Choroid plexus epithelial cell (primary cell): Measurements from ENCODE around the gene TEDC2.

Experiments
- DNase-seq: peaks from one replicate; pipeline ENCODE4 v3.0.0-alpha.2; 2010; ENCODE audit warnings: low read depth
- H3K4me3 ChIP-seq: 2 replicates; pipeline ENCODE4 v1.5.1; 2011; ENCODE audit warnings: low read depth, mild to moderate bottlenecking, control low read depth, low read length, moderate library complexity
- TF ChIP-seq, protein P1 (sequence below): conservative IDR thresholded peaks from 2 replicates; pipeline ENCODE4 v1.5.1; 2011; ENCODE audit warnings: low read depth, mild to moderate bottlenecking, control low read depth, inconsistent platforms, low read length, moderate library complexity

The TEDC2 gene

DNA sequence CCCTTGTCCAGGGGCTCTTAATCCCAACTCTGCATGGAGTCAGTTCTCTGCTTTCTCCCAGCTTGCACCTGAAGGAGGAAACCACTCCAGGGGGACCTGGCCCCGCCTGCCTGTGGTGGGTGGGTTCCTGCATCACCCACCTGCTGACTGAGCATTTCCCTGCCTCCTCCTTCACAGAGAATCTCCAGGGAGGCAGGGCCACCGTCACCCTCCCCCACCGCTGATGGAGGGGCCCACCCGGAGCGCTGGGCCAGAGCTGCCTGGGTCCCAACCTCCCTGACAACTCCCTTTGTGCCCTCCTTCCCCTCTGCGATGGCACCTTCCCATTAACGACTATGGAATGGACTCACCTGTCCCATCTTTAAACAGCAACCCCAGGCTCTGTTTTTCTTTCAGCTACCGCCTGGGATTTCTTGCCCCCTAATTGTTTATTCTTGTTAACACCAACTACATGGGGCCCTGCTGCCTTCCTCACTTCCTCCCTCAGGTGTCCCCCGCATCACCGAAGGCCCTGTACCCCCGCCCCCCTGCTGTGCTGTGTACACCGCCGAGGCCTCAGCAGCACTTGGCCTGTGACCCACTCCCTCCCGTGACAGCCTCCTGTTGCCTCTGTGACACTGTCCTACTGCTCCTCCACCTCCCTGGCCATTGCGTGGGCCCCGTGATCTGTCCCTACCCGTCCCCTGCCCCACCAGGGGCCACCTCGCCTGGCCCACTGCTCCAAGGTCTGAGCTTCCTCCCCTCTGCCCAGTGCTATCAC lies 842 bp upstream of the TEDC2 start:
- peak overlapping the region; percentile 60 for H3K4me3 ChIP-seq
- no peak for DNase-seq
- TF ChIP-seq, protein P1, sequence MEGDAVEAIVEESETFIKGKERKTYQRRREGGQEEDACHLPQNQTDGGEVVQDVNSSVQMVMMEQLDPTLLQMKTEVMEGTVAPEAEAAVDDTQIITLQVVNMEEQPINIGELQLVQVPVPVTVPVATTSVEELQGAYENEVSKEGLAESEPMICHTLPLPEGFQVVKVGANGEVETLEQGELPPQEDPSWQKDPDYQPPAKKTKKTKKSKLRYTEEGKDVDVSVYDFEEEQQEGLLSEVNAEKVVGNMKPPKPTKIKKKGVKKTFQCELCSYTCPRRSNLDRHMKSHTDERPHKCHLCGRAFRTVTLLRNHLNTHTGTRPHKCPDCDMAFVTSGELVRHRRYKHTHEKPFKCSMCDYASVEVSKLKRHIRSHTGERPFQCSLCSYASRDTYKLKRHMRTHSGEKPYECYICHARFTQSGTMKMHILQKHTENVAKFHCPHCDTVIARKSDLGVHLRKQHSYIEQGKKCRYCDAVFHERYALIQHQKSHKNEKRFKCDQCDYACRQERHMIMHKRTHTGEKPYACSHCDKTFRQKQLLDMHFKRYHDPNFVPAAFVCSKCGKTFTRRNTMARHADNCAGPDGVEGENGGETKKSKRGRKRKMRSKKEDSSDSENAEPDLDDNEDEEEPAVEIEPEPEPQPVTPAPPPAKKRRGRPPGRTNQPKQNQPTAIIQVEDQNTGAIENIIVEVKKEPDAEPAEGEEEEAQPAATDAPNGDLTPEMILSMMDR, result no peak

DNA sequence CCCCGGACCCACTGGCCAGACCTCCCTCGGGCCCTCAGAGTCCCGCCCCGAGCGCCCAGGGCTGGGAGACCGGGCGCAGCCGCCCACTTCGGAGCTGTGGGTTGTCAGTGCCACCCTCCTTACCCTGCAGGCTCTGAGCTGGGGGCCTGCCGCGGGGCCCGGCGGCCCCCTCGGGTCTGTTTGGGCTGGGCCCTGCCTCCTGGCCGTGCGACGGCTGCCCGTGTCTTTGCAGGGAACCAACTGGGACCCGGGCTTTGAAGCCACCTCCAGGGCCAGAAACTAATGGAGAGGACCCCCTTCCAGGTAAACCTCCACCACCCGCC lies 443 bp downstream of the TEDC2 start:
- peak overlapping the region; percentile 60 for H3K4me3 ChIP-seq
- TF ChIP-seq, protein P1, result no peak

DNA sequence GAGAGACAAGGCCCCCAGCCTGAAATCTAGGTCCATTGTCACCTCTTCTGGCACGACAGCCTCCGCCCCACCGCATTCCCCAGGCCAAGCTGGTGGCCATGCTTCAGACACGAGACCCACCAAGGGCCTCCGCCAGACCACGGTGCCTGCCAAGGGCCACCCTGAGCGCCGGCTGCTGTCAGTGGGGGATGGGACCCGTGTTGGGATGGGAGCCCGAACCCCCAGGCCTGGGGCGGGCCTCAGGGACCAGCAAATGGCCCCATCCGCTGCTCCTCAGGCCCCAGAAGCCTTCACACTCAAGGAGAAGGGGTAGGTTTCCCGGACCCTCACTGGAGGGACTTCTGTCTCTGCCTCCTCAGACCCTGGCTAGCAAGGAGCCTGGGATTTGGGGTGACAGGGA lies 1.0 kb downstream of the TEDC2 start:
- TF ChIP-seq, protein P1, result no peak
- no peak for DNase-seq
- no peak overlapping the region for H3K4me3 ChIP-seq

More for the DNA sequence above, 443 bp downstream of the TEDC2 start:
- DNase-seq, result no peak

DNA sequence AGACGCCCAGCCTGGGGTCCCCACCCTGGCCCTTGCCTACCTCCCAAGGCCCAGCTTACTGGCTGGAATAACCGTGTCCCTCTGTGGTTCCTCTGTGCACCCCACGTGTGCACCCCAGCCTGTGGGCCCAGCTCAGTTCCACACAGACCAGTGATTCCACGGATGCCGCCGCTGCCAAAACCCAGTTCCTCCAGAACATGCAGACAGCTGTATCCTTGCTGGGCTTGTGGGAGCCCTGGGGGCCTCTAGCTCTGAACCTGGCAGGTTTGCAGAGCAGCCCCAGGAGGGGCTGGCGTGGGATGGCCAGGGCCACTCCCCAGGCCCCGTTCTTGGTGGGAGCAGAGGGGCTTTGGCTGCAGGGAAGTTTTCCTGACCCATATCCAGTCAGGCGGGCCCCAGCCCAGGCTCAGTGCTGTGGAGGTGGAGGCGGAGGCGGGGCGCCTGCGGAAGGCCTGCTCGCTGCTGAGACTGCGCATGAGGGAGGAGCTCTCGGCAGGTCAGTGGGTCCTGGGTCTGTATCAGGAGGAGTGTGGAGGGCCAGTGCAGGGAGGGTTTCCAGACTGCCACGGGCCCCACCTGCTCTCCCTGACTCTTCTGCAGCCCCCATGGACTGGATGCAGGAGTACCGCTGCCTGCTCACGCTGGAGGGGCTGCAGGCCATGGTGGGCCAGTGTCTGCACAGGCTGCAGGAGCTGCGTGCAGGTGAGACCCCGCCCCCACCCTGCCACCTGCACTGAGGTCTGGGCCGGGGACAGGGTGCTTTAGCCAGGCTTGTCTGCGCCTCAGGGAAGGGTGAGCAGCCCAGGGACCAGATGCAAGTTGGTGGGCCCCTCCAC lies 2.3 kb downstream of the TEDC2 start:
- no peak for DNase-seq
- no peak overlapping the region for H3K4me3 ChIP-seq
- TF ChIP-seq, protein P1, result no peak

DNA sequence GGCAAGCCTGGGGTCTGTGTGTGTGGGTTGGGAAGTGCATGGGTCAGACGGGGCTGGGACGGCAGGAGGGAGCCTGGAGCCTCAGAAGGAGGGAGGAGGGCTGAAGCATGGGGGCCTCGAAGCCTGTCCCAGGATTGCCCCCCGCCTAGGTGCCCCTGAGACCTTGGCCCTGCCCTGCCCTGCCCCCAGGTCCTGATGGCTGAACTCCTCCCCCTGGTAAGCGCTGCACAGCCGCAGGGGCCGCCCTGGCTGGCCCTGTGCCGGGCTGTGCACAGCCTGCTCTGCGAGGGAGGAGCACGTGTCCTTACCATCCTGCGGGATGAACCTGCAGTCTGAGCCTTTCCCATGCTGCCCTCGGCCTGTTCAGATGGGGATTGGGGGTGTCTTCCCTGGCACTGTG lies 4.4 kb downstream of the TEDC2 start:
- DNase-seq, result no peak
- H3K4me3 ChIP-seq, result no peak overlapping the region
- TF ChIP-seq, protein P1, result no peak

DNA sequence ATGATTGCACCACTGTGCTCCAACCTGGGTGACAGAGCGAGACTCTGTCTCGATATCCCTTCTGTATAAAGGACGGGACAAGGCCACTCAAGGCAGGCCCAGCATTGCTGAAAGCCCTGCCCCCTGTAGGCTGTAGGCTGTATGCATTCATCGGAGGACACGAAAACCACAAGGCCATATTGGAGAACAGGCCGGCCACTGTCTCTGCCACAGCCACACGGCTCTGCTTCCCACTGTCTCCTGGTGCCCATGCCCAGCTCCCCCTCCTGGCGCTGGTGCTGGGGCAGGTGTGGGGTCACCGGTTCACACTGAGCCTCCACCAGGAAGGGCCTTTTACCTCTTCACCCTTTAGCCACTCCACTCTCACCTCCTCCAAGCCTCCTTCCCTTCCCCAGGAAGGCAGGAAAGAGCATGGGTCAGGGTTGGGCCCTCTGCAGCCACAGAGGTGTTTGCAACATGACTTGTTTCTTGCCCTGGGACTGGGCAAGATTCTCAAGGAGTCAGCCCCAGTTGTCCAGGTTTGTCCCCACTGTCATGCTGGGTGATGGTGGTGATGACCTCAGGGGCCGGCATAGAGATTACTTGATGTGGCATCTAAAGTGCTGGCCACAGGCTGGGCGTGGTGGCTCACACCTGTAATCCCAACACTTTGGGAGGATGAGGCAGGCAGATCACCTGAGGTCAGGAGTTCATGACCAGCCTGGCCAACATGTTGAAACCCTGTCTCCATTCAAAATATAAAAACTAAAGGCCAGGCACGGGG lies 5.9 kb downstream of the TEDC2 start:
- no peak overlapping the region for H3K4me3 ChIP-seq
- TF ChIP-seq, protein P1, result peak; percentile 54
- DNase-seq, result no peak
